NK-92 treated with Interleukin-12 subunit alpha and Interleukin-12 subunit beta, amount 100 ng/mL, for 24 hours (cell line): Measurements from ENCODE around the gene SNX8.

Experiments
- DNase-seq: peaks from one replicate; lab custom pipeline; 2025; lab: John Stamatoyannopoulos, UW

The SNX8 gene

DNA sequence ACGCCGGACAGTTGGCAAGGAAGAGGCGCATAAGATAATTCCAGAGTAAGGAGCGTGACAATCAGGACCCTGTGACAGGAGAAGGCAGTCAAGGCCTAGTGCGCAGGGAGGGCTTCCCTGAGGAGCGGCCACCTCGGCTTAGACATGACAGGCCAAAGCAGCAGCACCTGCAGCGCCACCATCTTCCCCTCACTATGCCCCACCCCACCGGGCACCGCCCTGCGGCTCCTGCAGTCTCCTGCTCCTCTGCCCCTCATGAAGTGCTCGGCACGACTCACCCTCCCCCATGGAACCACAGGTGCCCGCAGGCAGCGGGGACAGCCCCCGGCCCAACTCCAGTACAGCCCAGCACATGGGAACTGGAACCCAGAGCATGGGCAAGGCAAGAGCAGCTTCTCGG lies 93.3 kb downstream of the SNX8 start:
- DNase-seq: no peak

DNA sequence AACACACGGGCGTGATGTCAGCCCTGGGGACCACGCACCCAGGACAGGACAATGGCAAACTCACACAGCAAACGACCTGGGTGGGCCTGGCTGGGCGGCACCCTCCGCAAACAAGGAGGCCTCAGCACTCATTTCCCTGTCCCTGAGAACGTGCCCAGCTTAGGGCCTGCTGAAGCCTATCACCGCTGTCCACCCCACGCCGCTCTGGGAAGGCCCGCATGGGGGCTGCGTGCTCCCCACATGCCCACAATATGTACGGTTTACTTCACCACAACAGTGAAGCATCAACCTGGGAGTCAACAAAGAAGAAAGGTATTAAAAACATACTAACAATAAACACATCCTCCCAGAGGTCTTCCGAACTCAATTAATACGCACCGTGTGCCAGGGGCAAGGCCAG lies 93.7 kb downstream of the SNX8 start:
- no peak for DNase-seq

DNA sequence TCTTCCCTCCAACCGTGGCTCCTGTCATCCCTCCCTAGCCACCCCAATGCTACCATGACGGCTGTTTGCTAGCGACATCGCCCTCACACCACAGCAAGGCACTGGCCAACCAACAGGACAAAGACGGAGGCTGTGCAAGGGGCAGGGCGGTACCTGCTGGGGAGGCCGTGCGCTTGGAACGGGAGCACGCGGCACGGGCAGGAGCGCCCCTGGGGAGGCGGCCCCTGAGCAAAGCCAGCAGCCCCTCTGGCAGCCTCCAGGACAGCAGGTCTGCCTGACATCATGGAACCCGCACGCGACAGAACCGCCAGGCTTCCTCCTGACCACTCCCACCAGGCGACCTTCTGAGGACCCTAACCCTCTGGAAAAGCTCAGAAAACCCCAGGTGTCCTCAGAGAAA lies 94.2 kb downstream of the SNX8 start:
- DNase-seq: no peak

DNA sequence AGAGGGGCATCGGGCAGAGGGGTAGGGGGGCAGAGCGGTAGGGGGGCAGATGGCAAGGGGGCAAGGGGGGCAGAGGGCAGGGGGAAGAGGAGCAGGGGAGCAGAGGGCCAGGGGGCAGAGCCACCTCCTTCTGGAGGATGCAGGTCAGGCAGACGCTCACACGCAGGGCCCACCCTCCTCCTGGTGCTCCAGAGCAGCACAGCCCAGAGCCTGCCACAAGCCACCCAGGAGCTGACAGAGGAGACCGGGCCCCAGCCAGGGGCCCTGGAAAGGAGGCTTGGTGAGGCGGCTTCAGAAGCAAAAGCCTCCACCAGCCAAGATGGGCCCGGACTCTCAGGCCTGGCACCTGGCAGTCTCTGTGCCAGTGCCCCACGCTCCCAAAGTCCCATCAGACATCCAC lies 94.6 kb downstream of the SNX8 start:
- no peak for DNase-seq

DNA sequence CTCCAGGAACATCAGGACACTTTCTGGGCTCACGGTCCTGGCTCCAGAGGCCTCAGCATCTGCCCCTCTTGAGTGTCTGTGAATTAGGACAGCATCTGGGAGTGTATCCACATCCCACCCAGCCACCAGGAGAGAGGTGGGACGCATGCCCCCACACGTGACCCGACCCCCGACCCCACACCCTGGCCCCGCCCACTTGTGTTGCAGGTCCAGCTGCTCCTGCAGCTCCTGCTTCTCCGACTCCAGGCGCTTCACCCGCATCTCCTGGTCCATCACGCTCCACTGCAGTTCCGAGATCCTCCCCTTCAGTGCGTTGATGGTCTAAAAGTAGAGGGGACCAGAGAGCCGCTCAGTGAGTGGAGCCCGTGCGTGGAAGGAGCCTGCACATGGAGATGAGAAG lies 95.1 kb downstream of the SNX8 start:
- no peak for DNase-seq

DNA sequence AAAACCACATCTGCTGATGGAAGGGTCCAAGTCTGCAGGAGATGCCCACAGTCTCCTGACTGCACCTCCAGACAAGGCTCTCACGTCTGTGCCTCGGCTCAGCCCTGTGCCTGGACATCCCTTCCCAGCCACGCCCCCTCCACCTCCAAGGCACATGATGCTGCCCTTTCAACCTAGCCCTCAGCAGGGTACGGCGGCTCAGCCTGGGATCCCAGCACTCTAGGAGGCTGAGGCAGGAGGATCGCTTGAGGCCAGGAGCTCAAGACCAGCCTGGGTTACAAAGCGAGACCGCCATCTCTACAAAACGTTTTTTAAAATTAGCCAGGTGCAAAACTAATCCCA lies 95.8 kb downstream of the SNX8 start:
- DNase-seq: no peak

DNA sequence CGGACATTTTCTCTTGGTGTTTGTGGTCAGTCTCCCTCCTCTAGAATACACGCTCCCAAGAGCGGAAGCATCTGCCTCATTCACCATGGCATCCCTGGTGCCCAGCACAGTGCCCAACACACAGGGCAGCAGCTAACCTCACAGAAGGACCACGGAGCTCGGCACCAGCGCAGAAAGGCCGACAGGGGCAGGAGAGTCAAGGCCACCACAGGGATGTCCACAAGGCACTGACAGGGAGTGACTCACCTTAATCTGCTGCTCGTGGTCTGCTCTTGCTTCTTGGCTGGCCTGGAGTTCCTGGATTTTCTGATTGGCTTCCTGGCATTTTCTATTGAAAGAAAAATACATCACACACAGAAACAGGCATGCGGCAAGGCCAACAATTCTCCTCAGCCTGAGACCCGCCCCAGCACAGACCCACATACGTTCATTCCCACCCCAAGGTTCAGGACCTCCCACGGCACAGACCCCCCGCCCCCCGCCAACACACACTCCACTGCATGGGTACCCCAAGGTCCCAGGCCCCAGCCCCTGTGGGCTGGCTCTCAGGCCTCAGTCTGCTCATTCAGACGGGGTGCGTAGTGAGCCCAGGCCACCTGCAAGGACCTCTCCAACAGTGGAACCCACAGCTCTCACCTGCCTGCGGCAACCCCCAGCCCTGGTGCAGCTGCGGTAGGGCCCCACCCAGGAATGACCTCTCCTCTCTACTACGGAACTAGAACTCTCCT lies 96.4 kb downstream of the SNX8 start:
- no peak for DNase-seq

DNA sequence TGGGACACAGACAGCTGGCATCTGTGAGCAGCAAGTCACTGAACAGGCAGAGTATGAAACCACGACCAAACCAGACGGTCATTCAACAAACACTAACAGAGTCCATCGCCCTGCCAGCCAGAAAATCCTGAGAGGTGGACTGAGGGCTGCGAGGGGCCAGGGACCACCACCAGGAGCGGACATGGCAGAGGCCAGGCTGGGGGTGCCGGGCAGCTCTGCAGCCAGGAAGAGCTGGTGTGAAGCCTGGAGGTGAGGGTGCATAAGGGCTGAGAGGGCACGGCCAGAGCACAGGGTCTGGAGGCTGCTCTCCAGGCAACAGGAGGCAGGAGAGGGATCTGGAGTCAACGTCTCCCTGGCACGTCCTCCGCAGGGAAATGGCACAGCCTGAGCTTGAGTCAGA lies 97.0 kb downstream of the SNX8 start:
- no peak for DNase-seq

DNA sequence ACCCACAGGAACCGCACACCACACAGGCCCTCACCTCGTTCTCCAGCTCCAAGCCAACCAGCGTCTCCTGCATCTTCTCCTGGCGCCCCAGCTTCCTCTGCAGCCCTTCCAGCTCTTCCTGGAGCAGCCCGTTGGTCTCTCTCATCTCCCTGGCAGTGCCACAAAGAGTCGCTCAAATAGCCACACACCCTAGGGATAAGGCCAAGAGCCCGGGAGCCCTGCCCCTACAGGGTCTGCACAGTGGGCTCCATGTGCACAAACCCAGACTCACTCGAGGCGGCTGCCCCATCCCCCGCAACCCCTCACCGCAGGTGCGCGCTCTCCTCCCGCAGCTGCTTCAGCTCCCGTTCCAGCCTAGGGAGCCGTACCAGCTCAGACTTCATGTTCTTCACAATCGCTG lies 98.4 kb downstream of the SNX8 start:
- no peak for DNase-seq

DNA sequence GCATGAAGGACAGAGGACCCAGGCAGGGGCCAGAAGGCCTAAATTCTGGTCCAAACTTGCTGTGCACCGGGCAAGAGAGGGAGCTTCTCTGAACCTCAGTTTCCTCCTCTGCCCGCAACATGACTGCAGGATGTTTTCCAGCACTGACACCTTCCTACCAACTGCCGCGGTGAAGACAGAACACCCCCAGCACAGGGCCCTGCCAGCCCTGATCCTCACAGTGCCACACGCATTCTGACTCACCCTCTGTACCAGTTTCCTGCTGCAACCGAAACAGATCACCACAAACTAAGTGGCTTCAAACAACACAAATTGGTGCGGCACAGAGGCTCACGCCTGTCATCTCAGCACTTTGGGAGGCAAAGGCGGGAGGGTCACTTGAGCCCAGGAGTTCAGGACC lies 99.6 kb downstream of the SNX8 start:
- no peak for DNase-seq

DNA sequence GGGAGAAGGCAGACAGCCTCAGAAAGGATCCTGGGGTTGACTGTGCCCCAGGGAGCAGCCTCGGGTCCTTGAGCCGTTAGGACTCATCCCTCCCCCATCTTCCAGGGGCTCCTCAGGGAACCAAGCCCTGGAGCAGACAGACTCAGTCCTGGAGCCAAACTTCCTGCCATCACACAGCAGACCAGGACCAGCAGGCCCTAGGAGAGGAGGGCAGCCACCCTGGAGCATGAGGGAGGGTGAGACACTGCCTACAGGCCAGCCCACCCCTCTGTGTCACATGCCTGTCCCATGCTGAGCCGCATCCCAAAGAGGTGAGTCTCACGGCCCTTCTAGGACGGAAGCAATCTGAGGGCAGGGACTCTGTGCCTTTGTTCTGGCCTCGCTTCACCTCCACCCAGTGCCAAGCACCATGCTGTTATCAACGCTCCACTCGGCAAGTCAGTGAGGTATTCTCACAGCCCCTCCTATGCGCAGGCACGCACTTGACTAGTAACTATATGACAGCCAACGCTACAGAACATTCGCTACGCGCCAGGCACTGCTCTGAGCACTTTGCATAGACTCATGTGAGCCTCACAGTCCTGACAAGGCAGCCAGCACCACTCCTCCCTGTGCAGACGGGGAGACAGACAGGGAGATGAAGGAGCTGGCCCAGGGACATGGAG lies 100.6 kb downstream of the SNX8 start:
- DNase-seq: no peak

DNA sequence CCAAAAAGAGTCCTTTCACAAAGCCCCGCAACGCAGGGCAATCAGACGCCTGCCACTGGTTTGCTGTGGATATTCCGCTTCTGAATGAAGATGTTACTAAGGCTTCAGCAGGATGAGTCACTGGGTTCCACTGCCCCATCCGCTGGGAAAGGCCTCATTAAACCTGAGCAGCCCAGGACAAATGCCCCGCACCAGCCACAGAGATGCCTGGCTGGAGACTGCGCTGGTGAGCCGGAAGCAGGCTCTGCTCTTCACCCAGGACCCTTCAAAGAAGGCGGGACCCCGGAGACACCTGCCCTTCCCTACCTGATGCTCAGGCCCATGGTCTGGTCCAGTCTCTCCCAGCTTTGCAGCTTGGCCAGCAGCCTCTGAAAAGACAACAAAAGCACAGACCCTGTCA lies 101.3 kb downstream of the SNX8 start:
- DNase-seq: no peak

DNA sequence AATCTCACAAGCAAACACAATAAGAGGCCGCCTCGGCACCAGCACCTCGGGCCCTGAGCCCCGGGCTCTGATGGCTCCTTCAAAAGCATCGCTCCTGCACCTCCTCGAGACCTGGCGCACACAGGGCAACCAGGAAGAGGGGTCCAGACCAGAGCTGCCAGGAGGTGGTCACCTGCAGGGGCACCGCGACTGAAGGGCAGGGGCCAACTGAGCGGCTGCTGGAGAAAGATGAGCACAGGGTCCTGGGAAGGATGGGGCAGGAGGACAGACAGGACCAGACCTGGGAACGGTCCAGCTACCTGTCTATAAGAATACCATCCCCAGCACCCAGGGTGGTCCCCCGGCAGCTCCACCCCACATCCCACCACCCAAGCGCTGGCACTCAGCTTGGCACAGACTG lies 102.3 kb downstream of the SNX8 start:
- DNase-seq: no peak

DNA sequence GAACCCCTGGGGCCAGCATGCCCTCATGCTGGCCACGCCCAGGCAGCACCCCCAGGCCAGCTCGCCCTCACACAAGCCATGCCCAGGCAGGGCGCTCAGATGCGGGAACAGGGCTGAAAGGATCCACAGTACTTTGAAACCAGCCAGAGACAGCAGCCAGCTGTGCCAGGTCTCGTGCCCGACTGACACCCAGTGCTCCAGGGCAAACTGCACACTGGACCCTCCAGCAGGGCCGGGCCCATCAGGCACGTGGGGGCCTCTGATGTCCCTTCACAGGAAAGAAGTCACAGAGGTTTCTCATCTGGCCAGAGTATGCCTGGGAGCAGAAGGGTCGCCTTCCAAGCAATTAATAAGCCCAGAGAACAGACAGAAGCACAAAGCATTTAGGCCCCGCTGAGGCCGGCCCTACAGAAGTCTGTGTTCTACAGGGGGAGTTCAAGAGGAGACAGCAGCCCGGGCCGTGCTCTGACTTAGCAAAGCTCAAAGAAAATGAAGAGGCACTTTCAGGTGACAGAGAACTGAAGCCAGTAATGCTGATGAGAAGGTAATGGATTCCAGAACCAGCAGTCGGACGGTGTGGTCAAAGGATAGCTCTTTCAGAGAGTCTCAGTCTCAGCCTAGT lies 102.9 kb downstream of the SNX8 start:
- DNase-seq: no peak

DNA sequence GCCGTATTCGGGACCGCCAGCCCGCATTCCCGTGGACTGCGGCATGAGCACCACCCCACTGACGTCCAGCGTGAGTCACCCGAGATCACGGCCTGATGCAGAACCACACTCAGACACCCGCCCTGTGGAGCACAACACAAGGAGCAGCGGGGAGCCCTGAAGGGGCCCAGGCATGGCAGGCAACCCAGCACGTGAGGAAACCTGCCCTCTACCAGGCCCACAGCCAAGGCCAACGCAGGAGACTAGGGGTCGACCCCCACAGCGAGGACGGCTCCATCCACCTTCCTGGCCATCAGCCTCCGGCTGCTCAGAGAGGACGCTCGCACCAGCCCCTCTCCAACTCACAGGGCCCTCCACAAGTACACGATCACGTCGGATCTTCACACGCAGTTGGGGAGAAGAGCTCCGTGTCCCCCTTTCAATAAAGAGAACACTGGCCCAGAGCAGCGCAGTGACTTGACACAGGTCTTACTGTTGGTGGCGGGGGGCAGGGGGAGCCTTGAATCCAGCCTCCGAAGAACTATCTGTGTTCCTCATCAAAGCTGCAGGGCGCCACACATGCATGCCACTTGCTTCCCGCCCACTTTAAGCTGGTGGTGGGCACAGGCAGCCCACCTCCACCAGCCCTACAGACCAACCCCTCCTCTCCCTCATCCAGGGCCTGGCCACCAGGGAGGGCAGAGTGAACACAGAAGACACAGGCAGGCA lies 103.5 kb downstream of the SNX8 start:
- no peak for DNase-seq

DNA sequence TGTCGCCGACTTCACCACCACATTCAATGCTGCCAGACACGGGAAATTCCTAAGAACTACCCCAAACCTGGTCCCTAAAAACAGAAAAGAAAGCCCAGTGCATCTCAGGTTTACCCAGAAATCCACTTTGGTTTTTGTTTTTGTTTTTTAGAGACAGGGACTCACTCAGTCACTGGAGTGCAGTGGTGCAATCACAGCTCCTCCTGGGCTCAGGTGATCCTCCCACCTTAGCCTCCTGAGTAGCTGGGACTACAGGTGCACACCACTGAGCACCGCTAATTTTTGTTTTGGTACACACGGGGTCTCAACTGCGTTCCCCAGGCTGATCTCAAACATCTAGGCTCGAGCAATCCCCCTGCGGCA lies 104.3 kb downstream of the SNX8 start:
- no peak for DNase-seq

DNA sequence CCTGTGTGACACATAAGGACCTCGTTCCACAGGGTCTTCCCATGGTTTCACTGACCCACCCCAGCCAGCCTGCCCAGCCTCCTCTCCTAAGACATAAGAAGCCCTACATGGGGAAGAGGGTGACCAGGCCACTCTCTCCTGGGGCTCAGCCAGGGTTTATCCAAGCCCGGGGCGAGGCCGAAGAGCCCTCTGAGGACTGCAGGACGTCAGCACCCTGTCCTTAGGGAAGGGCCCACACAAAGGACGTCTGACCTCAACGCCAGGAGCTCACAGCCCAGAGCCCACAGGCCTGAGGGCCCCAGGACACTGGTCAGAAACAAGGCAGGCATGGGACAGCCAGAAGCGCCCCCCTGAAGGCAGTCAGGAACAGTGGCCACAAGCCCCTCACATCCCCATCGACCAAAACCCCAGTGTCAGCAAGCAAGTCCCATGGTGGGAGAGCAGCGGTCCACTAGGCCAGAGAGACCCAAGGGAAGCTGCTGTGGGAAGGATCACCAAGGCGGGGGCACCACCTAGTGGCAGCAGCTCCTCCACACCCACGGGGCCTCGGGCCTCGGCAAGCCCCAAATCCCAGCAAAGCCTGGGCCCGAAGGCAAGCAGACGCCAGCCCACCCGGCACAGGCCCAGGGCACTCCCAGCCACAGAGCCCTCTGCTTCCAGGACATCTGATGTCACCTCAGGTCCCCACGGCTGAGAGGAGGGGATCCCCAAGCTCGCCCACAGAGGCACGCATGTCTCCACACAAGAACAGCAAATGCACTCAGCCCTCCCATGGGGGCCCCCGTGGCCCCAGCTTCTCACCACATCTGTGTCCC lies 104.9 kb downstream of the SNX8 start:
- no peak for DNase-seq

DNA sequence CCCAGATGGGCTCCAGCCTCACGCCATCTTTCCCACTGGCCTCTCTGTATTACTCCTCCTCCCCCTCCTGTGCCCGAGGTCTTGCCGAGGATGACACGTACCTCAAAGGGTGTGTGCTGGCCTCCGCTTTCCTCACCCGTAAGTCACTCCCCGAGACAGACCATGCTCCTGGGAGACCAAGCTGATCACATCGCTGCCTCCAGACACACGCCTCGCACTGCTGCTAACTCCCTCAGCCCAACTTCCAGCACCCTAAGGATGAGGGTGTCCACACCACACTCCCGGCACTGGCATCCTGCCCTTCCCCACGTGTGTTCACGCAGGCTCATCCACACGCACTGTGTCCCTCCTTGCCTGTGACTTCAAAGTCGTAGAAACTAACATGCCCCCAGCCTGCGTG lies 105.5 kb downstream of the SNX8 start:
- DNase-seq: no peak

DNA sequence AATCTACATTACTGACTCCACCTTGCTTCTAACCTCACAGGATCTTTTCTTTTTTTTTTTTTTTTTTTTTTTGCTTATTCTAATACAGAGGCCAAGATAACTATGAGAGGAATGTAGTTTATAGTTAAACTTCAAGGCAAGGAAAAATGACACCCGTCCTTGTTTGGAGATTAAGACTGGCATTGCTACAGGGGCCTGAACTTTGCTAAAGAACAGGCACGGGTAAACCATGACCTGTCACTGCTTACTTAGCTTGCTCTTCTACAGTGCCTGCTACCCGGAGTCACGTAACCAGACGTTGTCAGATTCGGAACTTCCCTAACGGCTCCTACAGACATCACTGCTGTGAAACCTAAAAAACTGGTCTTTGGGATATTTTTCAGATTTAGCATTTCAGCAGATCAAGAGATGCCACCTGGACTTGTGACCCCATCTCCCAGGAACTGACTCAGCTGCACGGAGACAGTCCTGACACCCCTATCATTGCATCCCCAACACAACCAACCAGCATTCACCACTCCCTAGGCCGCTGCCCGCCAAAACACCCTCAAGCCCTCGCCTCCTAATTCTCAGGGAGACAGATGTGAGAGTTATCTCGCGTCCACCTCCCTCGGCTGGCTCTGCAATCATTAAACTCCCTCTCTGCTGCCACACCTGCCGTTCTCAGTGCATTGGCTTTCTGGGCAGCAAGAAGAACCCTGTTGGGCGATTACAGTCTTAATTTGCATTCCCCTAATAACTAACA lies 109.0 kb downstream of the SNX8 start:
- DNase-seq: no peak

DNA sequence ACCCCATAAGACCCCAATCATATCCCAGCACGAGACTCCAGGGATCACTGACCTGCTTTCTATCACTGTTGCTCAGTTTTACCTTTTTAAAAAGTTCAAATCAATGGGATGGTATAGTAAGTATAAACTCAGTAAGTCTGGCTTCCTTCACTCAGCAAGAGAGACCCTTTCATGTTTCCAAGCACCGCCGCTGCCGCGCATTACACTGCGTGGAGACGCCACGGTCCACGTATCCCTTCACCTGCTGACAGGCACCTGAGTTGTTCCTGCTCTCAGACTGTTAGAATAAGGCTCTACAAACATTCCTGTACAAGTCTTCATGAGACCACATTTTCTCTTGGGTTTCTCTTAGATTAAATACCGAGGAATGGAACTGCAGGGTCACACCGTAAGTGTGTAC lies 109.8 kb downstream of the SNX8 start:
- DNase-seq: no peak

DNA sequence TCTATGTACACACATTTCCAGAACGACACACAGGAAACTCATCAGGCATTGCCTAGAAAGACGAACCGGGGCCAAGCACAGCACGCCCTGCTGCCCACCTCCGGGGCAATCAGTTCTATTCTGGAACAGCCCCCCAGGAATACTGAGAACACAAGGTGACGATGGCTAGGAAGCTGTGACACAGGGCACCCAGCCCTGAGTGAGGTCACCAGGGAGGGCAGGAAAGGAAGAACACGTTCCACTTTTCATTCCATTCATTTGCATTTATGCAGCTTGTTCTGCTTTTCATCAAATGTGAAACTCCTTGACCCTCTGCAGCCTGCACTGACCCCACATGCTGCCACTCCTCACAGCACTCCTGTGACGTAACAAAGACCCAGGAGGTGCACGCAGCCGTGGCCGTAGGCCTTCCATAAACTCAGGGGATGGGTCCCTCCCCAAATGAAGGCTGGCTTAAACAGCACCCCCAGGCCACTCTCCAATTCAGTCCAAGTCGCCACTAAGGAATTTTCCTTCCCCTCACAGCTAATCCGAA lies 110.4 kb downstream of the SNX8 start:
- DNase-seq: no peak
